Body of pancreas (tissue), 4 donors: ENCODE results near the gene SYNJ1.

Experiments
- CTCF ChIP-seq, 7 experiments: fragments of 450-650 bp in 4 of 7; fragments of 200-600 bp in 3 of 7; sonication (generic) in 3 of 7; IDR thresholded peaks; one replicate each; pipeline ENCODE4 v1.5.1; 2016 to 2019; ENCODE audit warnings: antibody characterized with exemption in 7 of 7
- POLR2A ChIP-seq, 3 donors: fragments of 450-650 bp; IDR thresholded peaks; one replicate each; pipeline ENCODE4 v1.6.1; 2016; ENCODE audit warnings: antibody characterized with exemption in 3 of 3, mild to moderate bottlenecking in 2 of 3

- TF ChIP-seq POLR2A (IDR thresholded peaks at IDR 0.05) (no peak), CTCF (IDR thresholded peaks at IDR 0.05) (no peak)
These were observed 19.7 kb downstream of the SYNJ1 start for GRCh38 chr21:32708069-32708468.
